GM12865 (cell line): ENCODE data around the gene FBXW2.

Experiments used
- DNase-seq: peaks from one replicate; pipeline ENCODE4 v3.0.0; 2010; ENCODE audit warnings: low read depth
- H3K4me3 ChIP-seq: 2 replicates; pipeline ENCODE4 v1.5.1; 2011; ENCODE audit warnings: mild to moderate bottlenecking, low read depth, low read length, control low read depth
- CTCF ChIP-seq: IDR thresholded peaks from 2 replicates; pipeline ENCODE4 v1.5.1; 2011; ENCODE audit warnings: low read length, control low read depth, low read depth, inconsistent platforms; ENCODE audit not compliant: insufficient read depth; ENCODE audit errors: missing control alignments

The FBXW2 gene

GRCh38 chr9:120781236-120781635 is 12.0 kb downstream of the FBXW2 start:
- no peak for DNase-seq
- no peak for TF ChIP-seq CTCF
- H3K4me3 ChIP-seq = no peak overlapping the region

DNA sequence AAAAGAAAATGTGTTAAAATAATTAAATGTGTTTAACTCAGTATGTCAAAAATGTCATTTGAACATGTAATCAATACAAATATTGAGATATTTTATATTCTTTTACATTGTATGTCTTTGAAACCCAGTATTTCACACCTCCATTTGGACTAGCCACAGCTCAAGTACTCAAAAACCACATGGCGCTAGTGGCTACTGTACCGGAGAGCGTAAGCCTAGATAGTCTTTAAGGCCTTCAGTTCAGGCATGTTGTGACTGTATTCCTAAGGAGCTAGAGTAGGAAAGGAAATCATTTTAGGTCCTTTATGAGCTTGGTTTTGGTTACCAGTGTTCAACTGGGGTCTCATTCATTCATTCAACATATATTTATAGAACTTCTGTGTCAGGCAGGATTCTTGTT is 12.8 kb downstream of the FBXW2 start:
- H3K4me3 ChIP-seq = no peak overlapping the region
- no peak for TF ChIP-seq CTCF
- no peak for DNase-seq

DNA sequence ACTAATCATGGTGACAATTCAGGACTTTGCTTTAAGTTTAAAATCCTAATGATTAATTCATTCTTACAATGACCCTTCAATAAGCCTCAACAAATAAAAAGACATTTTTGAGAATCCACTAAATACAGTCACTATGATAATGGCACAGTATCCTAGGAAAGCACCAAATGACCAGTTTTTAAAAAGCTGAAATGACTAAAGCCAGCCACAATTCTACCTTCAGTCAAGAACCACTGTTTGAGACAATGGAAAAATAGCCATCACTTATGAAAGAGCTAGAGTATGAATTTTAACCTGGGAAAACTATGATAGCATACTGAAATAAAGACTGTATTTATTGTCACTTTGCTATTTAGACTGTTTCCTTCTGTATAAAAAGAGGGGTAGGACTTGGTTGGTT is 14.0 kb downstream of the FBXW2 start:
- TF ChIP-seq CTCF = no peak
- no peak for DNase-seq
- H3K4me3 ChIP-seq = no peak overlapping the region

GRCh38 chr9:120778758-120779157 is 14.5 kb downstream of the FBXW2 start:
- no peak for TF ChIP-seq CTCF
- DNase-seq = no peak
- no peak overlapping the region for H3K4me3 ChIP-seq

DNA sequence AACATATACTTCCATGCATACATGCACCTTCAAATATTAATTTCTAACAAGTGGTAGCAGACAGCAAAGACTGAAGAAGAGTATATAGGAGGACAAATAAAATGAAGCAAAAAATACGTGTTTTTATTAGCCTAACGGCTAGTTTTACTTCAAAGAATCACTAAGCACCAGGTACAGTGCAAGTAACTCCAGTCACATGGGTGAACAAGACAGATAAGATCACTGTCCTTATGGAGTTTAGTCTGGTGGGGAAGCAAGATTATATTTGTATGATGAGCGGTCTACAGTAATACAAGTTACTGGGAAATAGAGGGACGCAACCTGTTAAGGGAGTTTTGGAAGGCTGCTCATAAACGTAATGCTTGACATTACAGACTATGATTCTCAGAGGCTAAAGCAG is 16.0 kb downstream of the FBXW2 start:
- TF ChIP-seq CTCF = no peak
- H3K4me3 ChIP-seq = no peak overlapping the region
- no peak for DNase-seq

DNA sequence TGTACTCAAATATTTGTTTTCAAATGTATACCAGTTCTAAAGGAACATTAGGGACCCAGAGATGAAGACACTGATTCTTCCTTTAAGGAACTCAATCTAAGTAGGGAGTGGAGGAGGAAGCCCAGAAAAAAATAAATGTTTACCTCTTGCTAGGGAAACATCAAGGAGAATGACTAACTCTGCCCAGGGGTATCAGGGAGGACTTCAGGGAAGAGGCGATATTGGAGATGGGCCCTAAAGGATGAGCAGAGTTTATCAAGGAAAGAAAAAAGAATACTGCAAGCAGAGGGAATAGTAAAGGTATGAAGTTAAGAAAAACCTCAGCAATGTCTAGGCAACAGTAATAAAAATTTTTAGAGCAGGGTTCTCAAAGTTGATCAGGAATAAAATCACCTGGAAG is 16.4 kb downstream of the FBXW2 start:
- no peak for TF ChIP-seq CTCF
- DNase-seq = no peak
- H3K4me3 ChIP-seq = no peak overlapping the region

- TF ChIP-seq CTCF = no peak
- H3K4me3 ChIP-seq = no peak overlapping the region
- DNase-seq = no peak
These were observed 17.4 kb downstream of the FBXW2 start for GRCh38 chr9:120775859-120776258.
